ENCODE measurements around the gene DBN1. TPM values are rescaled to one million over a fixed set of nuclear protein-coding genes. Genes with fewer than 3 reads are reported as not detected.

Gene DBN1
- total and polyA plus RNA-seq, 9 donors, result 18.4 to 91.6 (median 55.7) TPM

DNA sequence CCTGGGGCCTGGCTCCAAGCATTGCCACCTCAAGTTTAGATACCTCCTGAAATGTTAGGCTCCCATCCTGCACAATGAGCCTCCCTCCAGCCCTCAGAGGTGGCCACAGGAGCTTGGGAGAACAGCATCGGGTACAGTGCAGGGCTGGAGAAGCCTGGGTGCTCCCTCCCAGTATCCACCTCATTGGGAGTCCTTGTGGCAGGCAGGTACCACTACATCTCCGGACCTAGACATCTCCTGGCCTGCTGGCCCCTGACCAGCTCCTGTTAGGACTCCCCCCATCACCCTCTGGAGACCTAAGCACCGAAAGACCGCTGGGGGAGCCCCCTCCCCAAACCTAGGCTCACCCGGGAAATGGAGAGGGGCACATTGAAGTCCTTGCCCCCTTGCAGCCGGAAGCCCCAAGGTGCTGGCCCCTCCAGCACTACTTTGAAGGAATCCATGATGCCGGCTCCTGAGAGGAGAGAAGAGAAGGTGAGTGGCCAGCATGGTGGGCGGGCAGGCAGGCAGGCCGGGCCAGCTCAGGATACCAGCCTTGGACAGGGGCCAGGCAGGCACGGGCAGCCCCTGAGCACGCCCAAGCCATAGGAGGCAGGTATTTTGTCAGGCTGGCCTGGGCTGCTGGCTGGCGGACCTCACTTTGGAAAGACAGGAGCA is 22.8 kb upstream of the DBN1 start:
- intact Hi-C loops (cut with DNase I), result loop anchor here in 2 of 4 donors (2.0 to 10.0 kb wide), 3 partner anchors 39 to 381 kb away; partner anchors contain the start of gene PFN3 (in 1 of the 2)
- Histone ChIP-seq H3K27me3 (no peaks in the 10 kb centered on the region), H3K4me3 (peak overlapping the region; percentile 63), H3K4me1 (ENCODE audit: insufficient read depth) (peaks cover 13% of the 10 kb centered on the region), H3K36me3 (no peaks in the 10 kb centered on the region), H3K27ac (peak overlapping the region; percentile 62 to 65), H3K9me3 (no peaks in the 10 kb centered on the region)
- TF ChIP-seq POLR2A (IDR thresholded peaks at IDR 0.05) (no peak), EP300 (IDR thresholded peaks at IDR 0.05) (no peak)
- TF ChIP-seq, protein P1, sequence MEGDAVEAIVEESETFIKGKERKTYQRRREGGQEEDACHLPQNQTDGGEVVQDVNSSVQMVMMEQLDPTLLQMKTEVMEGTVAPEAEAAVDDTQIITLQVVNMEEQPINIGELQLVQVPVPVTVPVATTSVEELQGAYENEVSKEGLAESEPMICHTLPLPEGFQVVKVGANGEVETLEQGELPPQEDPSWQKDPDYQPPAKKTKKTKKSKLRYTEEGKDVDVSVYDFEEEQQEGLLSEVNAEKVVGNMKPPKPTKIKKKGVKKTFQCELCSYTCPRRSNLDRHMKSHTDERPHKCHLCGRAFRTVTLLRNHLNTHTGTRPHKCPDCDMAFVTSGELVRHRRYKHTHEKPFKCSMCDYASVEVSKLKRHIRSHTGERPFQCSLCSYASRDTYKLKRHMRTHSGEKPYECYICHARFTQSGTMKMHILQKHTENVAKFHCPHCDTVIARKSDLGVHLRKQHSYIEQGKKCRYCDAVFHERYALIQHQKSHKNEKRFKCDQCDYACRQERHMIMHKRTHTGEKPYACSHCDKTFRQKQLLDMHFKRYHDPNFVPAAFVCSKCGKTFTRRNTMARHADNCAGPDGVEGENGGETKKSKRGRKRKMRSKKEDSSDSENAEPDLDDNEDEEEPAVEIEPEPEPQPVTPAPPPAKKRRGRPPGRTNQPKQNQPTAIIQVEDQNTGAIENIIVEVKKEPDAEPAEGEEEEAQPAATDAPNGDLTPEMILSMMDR (IDR thresholded peaks at IDR 0.05), result peak in 1 of 3 donors; percentile 13
- WGBS, 3 donors, result 8 to 10% (median 8%) methylated on average over 12 of the region's 12 CpGs
- DNase-seq, result peak in 1 of 5 donors; percentile 41

DNA sequence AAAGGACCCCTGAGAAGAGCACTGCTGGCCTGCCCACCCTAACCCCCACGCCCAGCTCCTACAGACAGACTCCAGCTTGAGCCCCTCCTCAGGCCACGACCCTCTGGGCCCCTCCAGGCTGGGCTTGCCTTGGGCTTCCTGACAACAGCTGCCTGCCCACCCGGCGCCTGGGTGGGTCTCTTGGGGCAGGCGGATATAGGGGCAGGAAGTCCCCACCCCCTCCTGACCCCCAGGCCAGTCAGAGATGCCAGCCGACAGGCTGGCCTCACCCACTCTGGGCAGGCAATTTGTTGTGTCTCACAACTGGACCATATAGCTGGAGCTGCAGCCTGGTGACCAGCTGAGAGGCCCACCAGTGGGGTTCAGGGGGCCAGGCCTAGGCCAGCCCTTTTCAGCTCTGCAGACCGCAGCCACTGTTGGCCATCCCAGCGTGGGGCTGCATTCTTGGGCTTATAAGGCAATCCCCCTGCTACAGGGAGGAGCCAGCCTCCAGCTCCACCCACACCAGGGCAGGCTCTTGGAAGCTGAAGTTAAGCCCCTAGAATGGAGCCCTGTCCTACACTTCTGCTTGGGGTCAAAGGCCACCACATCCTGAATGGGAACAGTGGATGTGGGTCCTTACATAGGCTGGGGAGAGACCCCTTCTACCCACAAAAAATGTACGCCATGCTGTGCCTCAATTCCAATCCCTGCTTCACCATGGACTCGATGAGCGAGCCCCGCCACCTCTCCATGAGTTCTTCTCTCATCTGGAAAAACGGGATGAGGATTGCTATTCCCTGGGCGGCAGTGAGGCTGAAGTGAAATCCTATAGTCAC is 22.0 kb upstream of the DBN1 start:
- H3K36me3 ChIP-seq, result no peaks in the 10 kb centered on the region
- H3K9me3 ChIP-seq, result no peaks in the 10 kb centered on the region
- TF ChIP-seq EP300 (IDR thresholded peaks at IDR 0.05) (no peak), POLR2A (IDR thresholded peaks at IDR 0.05) (no peak)
- TF ChIP-seq, protein P1 (IDR thresholded peaks at IDR 0.05), result no peak
- peak overlapping the region in 1 of 2 donors; percentile 62 for H3K27ac ChIP-seq
- H3K4me1 ChIP-seq (ENCODE audit: insufficient read depth), result peaks cover 13% of the 10 kb centered on the region
- peak overlapping the region; percentile 63 for H3K4me3 ChIP-seq
- 36 to 42% (median 38%) methylated on average over 14 of the region's 14 CpGs for WGBS, 3 donors
- no peaks in the 10 kb centered on the region for H3K27me3 ChIP-seq
- intact Hi-C loops (cut with DNase I), result loop anchor here in 2 of 4 donors (2.0 to 10.0 kb wide), 3 partner anchors 39 to 381 kb away; partner anchors contain the start of gene PFN3 (in 1 of the 2)
- DNase-seq, result peak; percentile 64 to 82 (median 66)

DNA sequence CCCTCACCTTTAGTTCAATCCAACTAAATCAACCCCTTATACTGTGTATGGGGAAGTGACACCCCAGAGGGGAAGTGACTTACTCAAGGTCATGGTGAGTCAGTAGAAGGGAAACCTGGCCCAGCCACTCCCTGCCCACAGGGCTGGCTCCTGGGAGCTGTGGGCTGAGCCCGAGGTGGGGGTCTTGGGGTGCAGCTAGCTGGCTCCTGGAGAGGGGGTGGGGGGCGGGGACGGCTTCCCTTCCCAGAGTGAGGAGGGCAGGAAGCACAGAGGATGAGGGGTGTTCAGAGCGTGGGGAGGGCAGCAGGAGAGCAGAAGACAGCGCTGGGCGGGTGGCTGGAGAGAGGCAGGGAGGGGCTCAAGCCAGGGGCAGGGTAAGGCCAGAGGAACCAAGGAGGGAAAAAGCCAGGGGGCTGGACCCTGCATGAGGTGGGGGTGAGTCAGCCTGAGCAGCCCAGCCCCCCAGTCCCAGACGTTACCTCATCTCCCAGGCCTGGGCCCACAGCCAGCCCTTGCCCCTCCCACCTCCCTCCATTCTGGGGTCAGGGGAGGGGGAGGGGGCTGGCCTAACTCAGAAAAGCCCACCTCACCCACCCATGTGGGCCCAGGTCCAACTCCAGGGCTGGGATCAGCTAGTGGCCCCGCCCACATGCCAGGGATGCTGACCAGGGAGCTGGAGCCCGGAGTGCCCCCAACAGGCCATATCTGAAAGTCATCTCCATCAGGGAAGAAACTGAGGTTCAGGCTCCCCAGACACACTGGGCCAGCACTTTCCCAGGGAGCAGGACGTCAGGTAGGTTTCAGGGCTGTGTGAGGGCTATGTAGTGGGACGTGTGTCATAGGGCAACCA is 21.1 kb upstream of the DBN1 start:
- peaks cover 13% of the 10 kb centered on the region for H3K4me1 ChIP-seq (ENCODE audit: insufficient read depth)
- H3K9me3 ChIP-seq, result no peaks in the 10 kb centered on the region
- TF ChIP-seq POLR2A (IDR thresholded peaks at IDR 0.05) (no peak), EP300 (IDR thresholded peaks at IDR 0.05) (no peak)
- TF ChIP-seq, protein P1 (IDR thresholded peaks at IDR 0.05), result no peak
- peak overlapping the region in 1 of 2 donors; percentile 62 for H3K27ac ChIP-seq
- DNase-seq, result peak; percentile 65 to 82 (median 77)
- no peaks in the 10 kb centered on the region for H3K27me3 ChIP-seq
- peak overlapping the region; percentile 63 for H3K4me3 ChIP-seq
- H3K36me3 ChIP-seq, result no peaks in the 10 kb centered on the region
- intact Hi-C loops (cut with DNase I), result loop anchor here in 2 of 4 donors (5.0 to 10.0 kb wide), 2 partner anchors 92 to 380 kb away; partner anchors contain the start of gene PFN3 (in 1 of the 2)
- WGBS, 3 donors, result 26 to 34% (median 29%) methylated on average over 11 of the region's 11 CpGs

Data from ovary (tissue), 9 donors.